Gastrocnemius medialis (tissue), 4 donors: Measurements from ENCODE around the gene ZNF418. TPM values are rescaled to one million over a fixed set of nuclear protein-coding genes. Genes with fewer than 3 reads are reported as not detected.

Experiments used
- ATAC-seq, 2 donors: fragments of 150-250 bp; one replicate each; pipeline ENCODE4 v1.9.1; 2016
- DNase-seq, 2 donors: peaks; one replicate each; pipeline ENCODE4 v3.0.0-alpha.2; 2019
- H3K27ac ChIP-seq, 4 donors: fragments of 200-600 bp; sonication (generic); 1 replicate in 1 of 4; 2 replicates in 3 of 4; pipeline ENCODE4 v1.5.1; 2016 to 2018; ENCODE audit warnings: mild to moderate bottlenecking in 2 of 4, moderate library complexity in 1 of 4
- H3K27me3 ChIP-seq, 3 donors: fragments of 200-600 bp; sonication (generic) in 2 of 3; 1 replicate in 1 of 3; 2 replicates in 2 of 3; pipeline versions ENCODE4 v1.5.1 to v1.6.0; 2016 to 2019; ENCODE audit warnings: mild to moderate bottlenecking in 1 of 3, moderate library complexity in 1 of 3
- H3K36me3 ChIP-seq, 2 donors: fragments of 200-600 bp; sonication (generic) in 1 of 2; one replicate each; pipeline ENCODE4 v1.5.1; 2017 to 2018
- H3K4me1 ChIP-seq, 2 donors: fragments of 200-600 bp; sonication (generic) in 1 of 2; one replicate each; pipeline ENCODE4 v1.5.1; 2016 to 2017; ENCODE audit warnings: mild to moderate bottlenecking in 2 of 2
- H3K4me3 ChIP-seq, 4 donors: fragments of 200-600 bp; sonication (generic) in 3 of 4; 1 replicate in 1 of 4; 2 replicates in 3 of 4; pipeline ENCODE4 v1.5.1; 2016 to 2019; ENCODE audit warnings: mild to moderate bottlenecking in 2 of 4
- H3K9me3 ChIP-seq, 3 donors: fragments of 200-600 bp; sonication (generic) in 2 of 3; 1 replicate in 1 of 3; 2 replicates in 2 of 3; pipeline ENCODE4 v1.5.1; 2016 to 2019
- POLR2A ChIP-seq, 2 donors: fragments of 450-650 bp; IDR thresholded peaks; one replicate each; pipeline ENCODE4 v1.6.1; 2017; ENCODE audit warnings: antibody characterized with exemption in 2 of 2, mild to moderate bottlenecking in 2 of 2, moderate library complexity in 2 of 2
- in situ Hi-C, 4 donors: fragments of 200-750 bp; cut with MboI; loops; one replicate each; pipeline versions ENCODE4 v1.15.0 to v1.8.0; 2017; ENCODE audit warnings: low sequenced_read_pairs in 4 of 4
- intact Hi-C: fragments of 100-400 bp; cut with DNase I; formaldehyde crosslinking; loops from one replicate; pipeline ENCODE4 v1.15.1; 2023; ENCODE audit warnings: low total_unique reads
- total RNA-seq, 4 donors: library from RNA; depleted of rRNA; stranded (reverse); fragments of >200 nt; gene quantifications; one replicate each; pipeline versions ENCODE4 v1.1.0 to v1.2.3, GENCODE V29; 2016
- TF ChIP-seq, protein P1 (sequence below), 5 experiments: fragments of 450-650 bp in 3 of 5; fragments of 200-600 bp in 2 of 5; sonication (generic) in 2 of 5; IDR thresholded peaks in 4 of 5; conservative IDR thresholded peaks in 1 of 5; 1 replicate in 4 of 5; 2 replicates in 1 of 5; pipeline ENCODE4 v1.5.1; 2016 to 2019; ENCODE audit warnings: antibody characterized with exemption in 5 of 5, mild to moderate bottlenecking in 3 of 5, moderate library complexity in 3 of 5

Gene ZNF418
- total RNA-seq, 4 donors from 2014 or later, result 0.52 to 2.4 (median 0.87) TPM

DNA sequence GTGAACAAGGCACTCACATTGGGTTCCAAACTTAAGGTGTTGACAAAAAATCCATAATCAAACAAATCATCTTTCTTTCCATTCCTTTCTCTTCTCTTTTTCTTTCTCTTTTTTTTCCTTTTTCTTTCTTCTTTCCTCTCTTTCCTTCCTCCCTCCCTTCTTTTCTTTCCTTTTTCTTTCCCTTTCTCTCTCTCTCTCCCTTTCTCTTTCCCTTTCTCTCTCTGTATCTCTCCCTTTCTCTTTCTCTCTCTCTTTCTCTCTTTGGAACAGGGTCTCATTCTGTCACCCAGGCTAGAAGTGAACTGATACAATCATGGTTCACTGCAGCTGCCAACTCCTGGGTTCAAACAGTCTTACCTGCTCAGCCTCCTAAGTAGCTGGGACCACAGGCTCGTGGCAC is 26.6 kb upstream of the ZNF418 start:
- in situ Hi-C loops, result no loop called here
- Histone ChIP-seq H3K27ac (no peak overlapping the region), H3K27me3 (no peaks in the 10 kb centered on the region), H3K4me1 (no peaks in the 10 kb centered on the region), H3K4me3 (no peak overlapping the region), H3K9me3 (peaks cover 6 to 57% (median 7%) of the 10 kb centered on the region in 3 donors), H3K36me3 (peaks cover 0 to 49% of the 10 kb centered on the region in 2 donors)
- no peak for DNase-seq
- no peak for ATAC-seq
- TF ChIP-seq, protein P1, sequence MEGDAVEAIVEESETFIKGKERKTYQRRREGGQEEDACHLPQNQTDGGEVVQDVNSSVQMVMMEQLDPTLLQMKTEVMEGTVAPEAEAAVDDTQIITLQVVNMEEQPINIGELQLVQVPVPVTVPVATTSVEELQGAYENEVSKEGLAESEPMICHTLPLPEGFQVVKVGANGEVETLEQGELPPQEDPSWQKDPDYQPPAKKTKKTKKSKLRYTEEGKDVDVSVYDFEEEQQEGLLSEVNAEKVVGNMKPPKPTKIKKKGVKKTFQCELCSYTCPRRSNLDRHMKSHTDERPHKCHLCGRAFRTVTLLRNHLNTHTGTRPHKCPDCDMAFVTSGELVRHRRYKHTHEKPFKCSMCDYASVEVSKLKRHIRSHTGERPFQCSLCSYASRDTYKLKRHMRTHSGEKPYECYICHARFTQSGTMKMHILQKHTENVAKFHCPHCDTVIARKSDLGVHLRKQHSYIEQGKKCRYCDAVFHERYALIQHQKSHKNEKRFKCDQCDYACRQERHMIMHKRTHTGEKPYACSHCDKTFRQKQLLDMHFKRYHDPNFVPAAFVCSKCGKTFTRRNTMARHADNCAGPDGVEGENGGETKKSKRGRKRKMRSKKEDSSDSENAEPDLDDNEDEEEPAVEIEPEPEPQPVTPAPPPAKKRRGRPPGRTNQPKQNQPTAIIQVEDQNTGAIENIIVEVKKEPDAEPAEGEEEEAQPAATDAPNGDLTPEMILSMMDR (IDR thresholded peaks at IDR 0.05 in 4 of 5, conservative IDR thresholded peaks at IDR 0.05 in 1 of 5), result no peak
- intact Hi-C loops, result no loop called here

DNA sequence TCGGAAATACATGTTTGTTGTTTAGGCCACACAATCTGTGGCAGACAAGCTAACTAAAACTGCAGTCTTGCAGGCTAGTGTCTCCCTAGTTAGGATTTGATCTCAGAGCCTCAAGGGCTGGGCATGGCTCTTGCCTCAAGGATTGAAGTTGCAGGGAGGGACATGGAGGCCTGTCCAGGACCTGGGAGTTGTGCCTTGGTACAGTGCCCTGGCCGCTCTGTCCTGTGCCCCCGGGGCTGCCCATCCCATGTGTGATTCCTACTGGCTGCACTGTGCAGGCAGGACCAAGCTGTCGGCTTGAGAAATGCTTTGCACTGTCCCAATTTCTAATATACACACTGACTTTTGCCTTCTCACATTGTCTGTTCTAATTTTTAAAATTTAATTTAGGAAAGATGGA is 19.8 kb upstream of the ZNF418 start:
- ATAC-seq (no peak), DNase-seq (no peak)
- H3K9me3 ChIP-seq, result peaks cover 0 to 23% (median 0%) of the 10 kb centered on the region in 3 donors
- no peaks in the 10 kb centered on the region for H3K27me3 ChIP-seq
- TF ChIP-seq, protein P1 (IDR thresholded peaks at IDR 0.05 in 4 of 5, conservative IDR thresholded peaks at IDR 0.05 in 1 of 5), result no peak
- TF ChIP-seq POLR2A (IDR thresholded peaks at IDR 0.05), result no peak
- H3K27ac ChIP-seq, result no peak overlapping the region
- intact Hi-C loops (no loop called here), in situ Hi-C loops (no loop called here)
- H3K4me3 ChIP-seq, result no peak overlapping the region
- H3K36me3 ChIP-seq, result peaks cover 0 to 10% of the 10 kb centered on the region in 2 donors
- no peaks in the 10 kb centered on the region for H3K4me1 ChIP-seq

DNA sequence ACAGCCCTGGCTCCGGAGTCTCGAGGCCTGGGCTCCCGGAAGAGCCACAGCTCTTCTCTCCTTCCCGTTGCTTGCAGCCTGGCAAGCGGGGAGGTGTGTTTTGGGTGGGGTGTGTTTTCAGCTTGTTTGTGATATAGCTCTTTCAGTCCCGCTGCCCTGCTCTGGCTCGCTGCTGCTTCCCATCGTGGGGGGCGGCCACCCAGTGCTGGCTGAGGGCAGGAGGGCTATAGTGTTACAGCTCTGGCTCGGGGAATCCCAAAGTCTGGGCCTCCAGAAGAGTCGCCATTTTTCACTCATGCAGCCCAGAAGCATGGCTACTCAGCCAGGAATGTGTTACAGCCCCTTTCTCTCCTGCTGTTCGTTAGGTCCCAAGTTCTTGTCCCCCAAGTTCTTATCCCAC is 14.5 kb upstream of the ZNF418 start:
- Histone ChIP-seq H3K9me3 (peaks cover 0 to 7% (median 0%) of the 10 kb centered on the region in 3 donors), H3K27ac (no peak overlapping the region), H3K4me3 (no peak overlapping the region), H3K4me1 (peaks cover 7 to 8% of the 10 kb centered on the region in 2 donors), H3K36me3 (peaks cover 0 to 7% of the 10 kb centered on the region in 2 donors), H3K27me3 (no peaks in the 10 kb centered on the region)
- ATAC-seq (no peak), DNase-seq (no peak)
- TF ChIP-seq, protein P1 (IDR thresholded peaks at IDR 0.05 in 4 of 5, conservative IDR thresholded peaks at IDR 0.05 in 1 of 5), result no peak
- intact Hi-C loops (loop anchor here (5.0 kb wide), 2 partner anchors 53 to 372 kb away; partner anchors contain the start of genes ZNF416 and ZNF606), in situ Hi-C loops (no loop called here)

DNA sequence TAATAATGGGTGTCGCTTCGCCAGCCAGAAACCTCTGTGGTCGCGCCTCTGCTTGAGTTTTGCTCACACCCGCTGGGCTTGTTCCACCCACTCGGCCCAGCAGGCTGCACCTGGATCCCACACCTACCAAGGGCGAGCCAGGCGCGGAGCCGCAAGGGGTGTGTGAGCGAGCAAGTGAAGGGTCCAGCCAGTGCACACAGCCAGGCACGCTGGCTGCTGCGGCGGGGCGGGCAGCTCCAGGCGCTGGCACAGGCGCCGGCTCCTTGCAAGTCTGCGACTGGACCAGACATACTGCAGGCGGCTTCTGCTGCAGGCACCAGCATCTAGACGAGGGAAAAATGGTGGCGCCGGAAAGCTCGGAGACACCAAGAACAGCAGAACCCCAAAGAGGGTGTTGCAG is 14.1 kb upstream of the ZNF418 start:
- TF ChIP-seq, protein P1 (IDR thresholded peaks at IDR 0.05 in 4 of 5, conservative IDR thresholded peaks at IDR 0.05 in 1 of 5), result no peak
- no peak for TF ChIP-seq POLR2A (IDR thresholded peaks at IDR 0.05)
- intact Hi-C loops (loop anchor here (5.0 kb wide), 2 partner anchors 53 to 372 kb away; partner anchors contain the start of genes ZNF416 and ZNF606), in situ Hi-C loops (no loop called here)
- peaks cover 0 to 9% of the 10 kb centered on the region in 2 donors for H3K36me3 ChIP-seq
- ATAC-seq, result no peak
- H3K9me3 ChIP-seq, result peaks cover 0 to 7% (median 0%) of the 10 kb centered on the region in 3 donors
- no peaks in the 10 kb centered on the region for H3K27me3 ChIP-seq
- no peak for DNase-seq
- peaks cover 7 to 8% of the 10 kb centered on the region in 2 donors for H3K4me1 ChIP-seq
- no peak overlapping the region for H3K4me3 ChIP-seq
- H3K27ac ChIP-seq, result no peak overlapping the region
